ENCODE measurements around the gene KCNS3. TPM values are rescaled to one million over a fixed set of nuclear protein-coding genes. Genes with fewer than 3 reads are reported as not detected.
"Not testable (repeated sequence)": the region's sequence is repeated elsewhere in the genome, so short reads cannot be mapped to it uniquely, and the experiment has no call there.

Gene KCNS3
- total and polyA plus RNA-seq, 9 donors: 0.23 to 5.9 (median 1.2) TPM

- no peaks in the 10 kb centered on the region for H3K4me1 ChIP-seq (ENCODE audit: insufficient read depth)
- intact Hi-C loops (cut with DNase I): no loop called here
- 92 to 97% (median 93%) methylated on average over 2 of the region's 2 CpGs for WGBS, 3 donors
These were observed 83.3 kb downstream of the KCNS3 start for GRCh38 chr2:17961789-17962188.

DNA sequence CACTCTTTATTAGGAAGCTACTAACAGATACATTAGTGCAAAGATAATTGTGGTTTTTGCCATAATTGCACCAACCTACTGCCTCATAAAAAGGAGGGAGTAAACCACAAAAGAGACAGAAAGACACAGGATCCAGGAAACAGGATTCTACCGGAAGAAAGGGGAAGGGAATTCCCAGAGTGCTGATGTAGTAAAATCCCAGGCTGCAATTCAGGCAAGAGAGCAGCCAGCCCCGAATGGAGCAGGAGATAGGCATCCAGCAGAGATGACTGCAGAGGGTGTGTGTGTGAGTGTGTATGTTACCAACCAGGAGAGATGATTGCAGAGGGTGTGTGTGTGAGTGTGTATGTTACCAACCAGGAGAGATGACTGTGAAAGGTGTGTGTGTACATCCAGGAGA lies 84.4 kb downstream of the KCNS3 start:
- no peak for DNase-seq
- H3K36me3 ChIP-seq: no peaks in the 10 kb centered on the region
- H3K27me3 ChIP-seq: no peaks in the 10 kb centered on the region
- WGBS, 3 donors: 0 to 5% (median 5%) methylated on average over 2 of the region's 2 CpGs
- TF ChIP-seq EP300 (IDR thresholded peaks at IDR 0.05) (no peak), POLR2A (IDR thresholded peaks at IDR 0.05) (no peak), CTCF (IDR thresholded peaks at IDR 0.05) (no peak)
- intact Hi-C loops (cut with DNase I): no loop called here
- no peak overlapping the region for H3K4me3 ChIP-seq
- no peaks in the 10 kb centered on the region for H3K4me1 ChIP-seq (ENCODE audit: insufficient read depth)
- no peak overlapping the region for H3K27ac ChIP-seq
- H3K9me3 ChIP-seq: no peaks in the 10 kb centered on the region

More at GRCh38 chr2:17961789-17962188, 83.3 kb downstream of the KCNS3 start:
- no peaks in the 10 kb centered on the region for H3K27me3 ChIP-seq
- TF ChIP-seq EP300 (IDR thresholded peaks at IDR 0.05) (no peak), CTCF (IDR thresholded peaks at IDR 0.05) (no peak), POLR2A (IDR thresholded peaks at IDR 0.05) (no peak)
- H3K4me3 ChIP-seq: no peak overlapping the region
- no peak for DNase-seq
- no peaks in the 10 kb centered on the region for H3K36me3 ChIP-seq
- H3K9me3 ChIP-seq: no peaks in the 10 kb centered on the region
- H3K27ac ChIP-seq: no peak overlapping the region

- WGBS, 3 donors: 90 to 100% (median 93%) methylated on average over 9 to 16 of the region's 16 CpGs
- H3K36me3 ChIP-seq, H3K27ac ChIP-seq: not testable (repeated sequence)
These were observed 85.1 kb downstream of the KCNS3 start for GRCh38 chr2:17963571-17963970.

DNA sequence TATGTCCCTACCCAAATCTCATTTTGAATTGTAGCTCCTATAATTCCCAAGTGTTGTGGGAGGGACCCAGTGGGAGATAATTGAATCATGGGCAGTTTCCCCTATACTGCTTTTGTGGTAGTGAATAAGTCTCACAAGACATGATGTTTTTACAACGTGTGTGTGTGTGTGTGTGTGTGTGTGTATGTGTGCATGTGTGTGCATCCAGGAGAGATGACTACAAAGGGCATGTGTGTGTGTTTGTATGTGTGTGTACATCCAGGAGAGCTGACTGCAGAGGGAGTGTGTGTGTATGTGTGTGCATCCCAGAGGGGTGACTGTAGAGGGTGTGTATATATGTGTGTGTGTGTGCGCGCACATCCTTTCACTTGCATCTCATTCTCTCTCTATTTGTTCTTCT lies 86.7 kb downstream of the KCNS3 start:
- intact Hi-C loops (cut with DNase I): no loop called here
- no peak for DNase-seq
- no peaks in the 10 kb centered on the region for H3K9me3 ChIP-seq
- H3K4me1 ChIP-seq (ENCODE audit: insufficient read depth): no peaks in the 10 kb centered on the region
- no peaks in the 10 kb centered on the region for H3K27me3 ChIP-seq
- 65 to 95% (median 85%) methylated on average over 3 of the region's 3 CpGs for WGBS, 3 donors
- no peaks in the 10 kb centered on the region for H3K36me3 ChIP-seq
- TF ChIP-seq POLR2A (IDR thresholded peaks at IDR 0.05): no peak
- TF ChIP-seq CTCF (IDR thresholded peaks at IDR 0.05): no peak
- TF ChIP-seq EP300 (IDR thresholded peaks at IDR 0.05): no peak
- H3K27ac ChIP-seq: no peak overlapping the region
- H3K4me3 ChIP-seq: no peak overlapping the region

More at GRCh38 chr2:17963571-17963970, 85.1 kb downstream of the KCNS3 start:
- DNase-seq; H3K4me1 ChIP-seq (ENCODE audit: insufficient read depth); intact Hi-C loops (cut with DNase I); H3K27me3 ChIP-seq; H3K4me3 ChIP-seq; H3K9me3 ChIP-seq: not testable (repeated sequence)

DNA sequence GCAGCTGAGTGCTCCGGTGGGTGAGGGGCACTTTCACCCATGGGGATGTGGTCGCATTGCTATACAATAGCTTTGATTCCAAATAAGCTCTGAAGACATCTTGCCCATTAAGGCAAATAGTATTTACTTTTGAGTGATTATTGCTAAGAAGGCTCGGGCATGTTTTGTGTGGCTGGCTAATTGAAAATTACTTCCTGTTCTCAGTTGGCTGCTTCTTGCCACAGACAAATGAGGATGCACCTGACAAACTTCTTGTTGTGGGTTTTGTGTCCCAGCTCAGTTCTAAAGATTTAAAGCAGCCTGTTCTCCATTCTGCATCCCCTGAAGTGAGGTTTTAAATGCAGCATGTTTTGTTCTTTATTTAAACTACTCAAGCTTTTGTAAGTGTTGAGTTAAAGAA lies 88.3 kb downstream of the KCNS3 start:
- no peak overlapping the region for H3K4me3 ChIP-seq
- 73 to 86% (median 84%) methylated on average over 3 of the region's 3 CpGs for WGBS, 3 donors
- no peaks in the 10 kb centered on the region for H3K27me3 ChIP-seq
- intact Hi-C loops (cut with DNase I): no loop called here
- no peaks in the 10 kb centered on the region for H3K9me3 ChIP-seq
- TF ChIP-seq POLR2A (IDR thresholded peaks at IDR 0.05) (no peak), CTCF (IDR thresholded peaks at IDR 0.05) (no peak), EP300 (IDR thresholded peaks at IDR 0.05) (no peak)
- no peaks in the 10 kb centered on the region for H3K36me3 ChIP-seq
- no peaks in the 10 kb centered on the region for H3K4me1 ChIP-seq (ENCODE audit: insufficient read depth)
- no peak for DNase-seq
- H3K27ac ChIP-seq: no peak overlapping the region

Data from ovary (tissue), 9 donors.